HepG2 (cell line): Measurements from ENCODE around the gene OCLN. TPM values are rescaled to one million over a fixed set of nuclear protein-coding genes. Genes with fewer than 3 reads are reported as not detected.

ENCODE experiments used
- BCL6 ChIP-seq: IDR thresholded peaks from 2 replicates; pipeline ENCODE4 v1.6.1; 2016; ENCODE audit warnings: missing genetic modification reagents, missing compliant biosample characterization
- HNF4G ChIP-seq, 2 experiments: sonication (generic) in 1 of 2; formaldehyde crosslinking in 1 of 2; IDR thresholded peaks; 2 replicates each; pipeline versions ENCODE4 v1.4.0 to v1.6.1; 2011 to 2020; ENCODE audit warnings: borderline replicate concordance in 2 of 2, low read depth in 2 of 2, mild to moderate bottlenecking in 2 of 2, low read length in 1 of 2, missing genetic modification reagents in 1 of 2, moderate library complexity in 1 of 2
- HOXA9 ChIP-seq: sonication (generic); formaldehyde crosslinking; IDR thresholded peaks from 2 replicates; pipeline ENCODE4 v1.8.1; 2022; ENCODE audit warnings: missing genetic modification reagents, mild to moderate bottlenecking, moderate library complexity, borderline replicate concordance
- IRF9 ChIP-seq: sonication (generic); formaldehyde crosslinking; IDR thresholded peaks from 2 replicates; pipeline ENCODE4 v1.8.0; 2022; ENCODE audit warnings: missing genetic modification reagents, mild to moderate bottlenecking, borderline replicate concordance
- KIAA2018 ChIP-seq: sonication (generic); formaldehyde crosslinking; IDR thresholded peaks from 2 replicates; pipeline ENCODE4 v1.5.0; 2020; ENCODE audit warnings: mild to moderate bottlenecking, missing genetic modification reagents, borderline replicate concordance
- ONECUT2 ChIP-seq: sonication (generic); formaldehyde crosslinking; IDR thresholded peaks from 2 replicates; pipeline ENCODE4 v1.4.0; 2020; ENCODE audit warnings: missing genetic modification reagents
- REL ChIP-seq: sonication (generic); formaldehyde crosslinking; conservative IDR thresholded peaks from 2 replicates; pipeline ENCODE4 v1.8.0; 2022; ENCODE audit warnings: mild to moderate bottlenecking, missing genetic modification reagents, moderate library complexity
- SIX4 ChIP-seq: sonication (generic); formaldehyde crosslinking; IDR thresholded peaks from 2 replicates; pipeline ENCODE4 v1.4.0; 2020; ENCODE audit warnings: missing genetic modification reagents
- SOX5 ChIP-seq: IDR thresholded peaks from 2 replicates; pipeline ENCODE4 v1.6.1; 2016; ENCODE audit warnings: borderline replicate concordance
- SRSF9 ChIP-seq: fragments of 200-400 bp; formaldehyde crosslinking; IDR thresholded peaks from 2 replicates; pipeline ENCODE4 v1.6.1; 2018; ENCODE audit warnings: borderline replicate concordance, mild to moderate bottlenecking, low read depth, low read length; ENCODE audit not compliant: insufficient read depth, poor library complexity, severe bottlenecking
- STAT5B ChIP-seq: sonication (generic); formaldehyde crosslinking; IDR thresholded peaks from 2 replicates; pipeline ENCODE4 v1.4.0; 2020; ENCODE audit warnings: missing genetic modification reagents
- ZNF337 ChIP-seq: sonication (generic); formaldehyde crosslinking; IDR thresholded peaks from 2 replicates; pipeline ENCODE4 v1.5.1; 2020; ENCODE audit warnings: missing genetic modification reagents, low read depth, mild to moderate bottlenecking, borderline replicate concordance
- ZNF674 ChIP-seq: sonication (generic); formaldehyde crosslinking; IDR thresholded peaks from 2 replicates; pipeline ENCODE4 v1.5.0; 2020; ENCODE audit warnings: low read depth, mild to moderate bottlenecking, missing genetic modification reagents
- ZNF777 ChIP-seq: sonication (generic); formaldehyde crosslinking; IDR thresholded peaks from 2 replicates; pipeline ENCODE4 v1.4.0; 2020; ENCODE audit warnings: missing genetic modification reagents
- ZNF800 ChIP-seq: sonication (generic); formaldehyde crosslinking; IDR thresholded peaks from 2 replicates; pipeline ENCODE4 v1.4.0; 2020; ENCODE audit warnings: missing genetic modification reagents
- polyA plus RNA-seq, 8 experiments: library from polyadenylated mRNA; depleted of rRNA in 3 of 8; stranded (reverse) in 7 of 8; unstranded in 1 of 8; fragments of >200 nt; fragmentation: Illumina TruSeq in 4 of 8; extraction: Trizol in 4 of 8; gene quantifications; 2 replicates each; pipeline versions ENCODE4 v1.2.1 to v1.2.3, GENCODE V29; 2011 to 2016; ENCODE audit warnings: low read depth in 4 of 8, missing spikeins in 1 of 8, mixed read lengths in 1 of 8; ENCODE audit not compliant: insufficient read depth in 1 of 8
- total RNA-seq, 5 experiments: library from RNA; depleted of rRNA; stranded (reverse); fragments of >200 nt; fragmentation: Illumina TruSeq; extraction: Trizol; gene quantifications; 2 replicates each; pipeline ENCODE4 v1.2.3, GENCODE V29; 2016; ENCODE audit warnings: low read depth in 1 of 5
- TF ChIP-seq, protein P1 (sequence below): sonication (generic); formaldehyde crosslinking; IDR thresholded peaks from 2 replicates; pipeline ENCODE4 v1.4.0; 2020; ENCODE audit warnings: missing genetic modification reagents

OCLN gene
- total and polyA plus RNA-seq, 2 of the 13 experiments (the other 11 are each of a cell fraction or from before 2014, with no cell fraction given): 24.1 to 34.8 TPM

- TF ChIP-seq, protein P1, sequence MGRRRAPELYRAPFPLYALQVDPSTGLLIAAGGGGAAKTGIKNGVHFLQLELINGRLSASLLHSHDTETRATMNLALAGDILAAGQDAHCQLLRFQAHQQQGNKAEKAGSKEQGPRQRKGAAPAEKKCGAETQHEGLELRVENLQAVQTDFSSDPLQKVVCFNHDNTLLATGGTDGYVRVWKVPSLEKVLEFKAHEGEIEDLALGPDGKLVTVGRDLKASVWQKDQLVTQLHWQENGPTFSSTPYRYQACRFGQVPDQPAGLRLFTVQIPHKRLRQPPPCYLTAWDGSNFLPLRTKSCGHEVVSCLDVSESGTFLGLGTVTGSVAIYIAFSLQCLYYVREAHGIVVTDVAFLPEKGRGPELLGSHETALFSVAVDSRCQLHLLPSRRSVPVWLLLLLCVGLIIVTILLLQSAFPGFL: no peak
- TF ChIP-seq HNF4G (IDR thresholded peaks at IDR 0.05; ENCODE audit: borderline replicate concordance, low read depth, low read length): no peak
- TF ChIP-seq HNF4G (CRISPR knock-in tag; IDR thresholded peaks at IDR 0.05; ENCODE audit: borderline replicate concordance, low read depth): no peak
- TF ChIP-seq SRSF9: no peak
- TF ChIP-seq SIX4: peak; percentile 20; the same call in 1 of the 2 replicates
- peak; percentile 25; the same call in 1 of the 2 replicates for TF ChIP-seq ZNF777 (CRISPR knock-in tag)
- peak; percentile 78 for TF ChIP-seq IRF9 (CRISPR knock-in tag)
- peak; percentile 75 for TF ChIP-seq REL
- TF ChIP-seq HOXA9 (CRISPR knock-in tag): no peak
- peak; percentile 28; the same call in 1 of the 2 replicates for TF ChIP-seq ZNF800 (CRISPR knock-in tag)
- TF ChIP-seq SOX5 (CRISPR knock-in tag): peak; percentile 60; the same call in 1 of the 2 replicates
- TF ChIP-seq STAT5B (CRISPR knock-in tag): no peak
- no peak for TF ChIP-seq ONECUT2 (CRISPR knock-in tag)
- 0 out of 2 replicates have a peak, but pooled peaks have one; percentile 38 for TF ChIP-seq BCL6 (CRISPR knock-in tag)
- TF ChIP-seq KIAA2018 (CRISPR knock-in tag): 0 out of 2 replicates have a peak, but pooled peaks have one; percentile 73
- TF ChIP-seq ZNF337 (CRISPR knock-in tag): 0 out of 2 replicates have a peak, but pooled peaks have one; percentile 62
- TF ChIP-seq ZNF674 (CRISPR knock-in tag): no peak
Measured at GRCh38 chr5:69492391-69492922, at the start of gene OCLN (continued).
